ENCODE results near the gene PIGN. TPM values are rescaled to one million over a fixed set of nuclear protein-coding genes. Genes with fewer than 3 reads are reported as not detected.

Gene PIGN
- total RNA-seq, 4 donors from 2014 or later = 26.1 to 48.8 (median 34.6) TPM

- TF ChIP-seq, protein P1, sequence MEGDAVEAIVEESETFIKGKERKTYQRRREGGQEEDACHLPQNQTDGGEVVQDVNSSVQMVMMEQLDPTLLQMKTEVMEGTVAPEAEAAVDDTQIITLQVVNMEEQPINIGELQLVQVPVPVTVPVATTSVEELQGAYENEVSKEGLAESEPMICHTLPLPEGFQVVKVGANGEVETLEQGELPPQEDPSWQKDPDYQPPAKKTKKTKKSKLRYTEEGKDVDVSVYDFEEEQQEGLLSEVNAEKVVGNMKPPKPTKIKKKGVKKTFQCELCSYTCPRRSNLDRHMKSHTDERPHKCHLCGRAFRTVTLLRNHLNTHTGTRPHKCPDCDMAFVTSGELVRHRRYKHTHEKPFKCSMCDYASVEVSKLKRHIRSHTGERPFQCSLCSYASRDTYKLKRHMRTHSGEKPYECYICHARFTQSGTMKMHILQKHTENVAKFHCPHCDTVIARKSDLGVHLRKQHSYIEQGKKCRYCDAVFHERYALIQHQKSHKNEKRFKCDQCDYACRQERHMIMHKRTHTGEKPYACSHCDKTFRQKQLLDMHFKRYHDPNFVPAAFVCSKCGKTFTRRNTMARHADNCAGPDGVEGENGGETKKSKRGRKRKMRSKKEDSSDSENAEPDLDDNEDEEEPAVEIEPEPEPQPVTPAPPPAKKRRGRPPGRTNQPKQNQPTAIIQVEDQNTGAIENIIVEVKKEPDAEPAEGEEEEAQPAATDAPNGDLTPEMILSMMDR (IDR thresholded peaks at IDR 0.05) = no peak
- no peak for TF ChIP-seq POLR2A (IDR thresholded peaks at IDR 0.05)
- no peak overlapping the region for H3K4me3 ChIP-seq
- H3K27me3 ChIP-seq = no peaks in the 10 kb centered on the region
- no peaks in the 10 kb centered on the region for H3K4me1 ChIP-seq
- H3K36me3 ChIP-seq = peaks cover 0 to 61% (median 0%) of the 10 kb centered on the region in 3 donors
- H3K27ac ChIP-seq = no peak overlapping the region
- 78 to 90% methylated on average over 4 of the region's 4 CpGs for WGBS, 2 donors
- DNase-seq = no peak
- intact Hi-C loops (cut with DNase I) = no loop called here
- peaks cover 0 to 5% (median 0%) of the 10 kb centered on the region in 3 donors for H3K9me3 ChIP-seq
These were observed 89.2 kb downstream of the PIGN start for GRCh38 chr18:62097698-62098097.

GRCh38 chr18:62091487-62092120 lies 95.3 kb downstream of the PIGN start:
- no peaks in the 10 kb centered on the region for H3K27me3 ChIP-seq
- no peak overlapping the region for H3K4me3 ChIP-seq
- no peak for DNase-seq
- intact Hi-C loops (cut with DNase I) = no loop called here
- no peaks in the 10 kb centered on the region for H3K9me3 ChIP-seq
- WGBS, 2 donors = 85 to 88% methylated on average over 5 of the region's 5 CpGs
- H3K27ac ChIP-seq = no peak overlapping the region
- H3K36me3 ChIP-seq = peaks cover 0 to 40% (median 0%) of the 10 kb centered on the region in 3 donors
- TF ChIP-seq POLR2A (IDR thresholded peaks at IDR 0.05) = no peak
- TF ChIP-seq, protein P1 (IDR thresholded peaks at IDR 0.05) = no peak
- H3K4me1 ChIP-seq = no peaks in the 10 kb centered on the region

- intact Hi-C loops (cut with DNase I) = no loop called here
- no peak for DNase-seq
- peaks cover 0 to 57% (median 0%) of the 10 kb centered on the region in 3 donors for H3K36me3 ChIP-seq
- H3K4me3 ChIP-seq = no peak overlapping the region
- H3K9me3 ChIP-seq = no peaks in the 10 kb centered on the region
- no peaks in the 10 kb centered on the region for H3K4me1 ChIP-seq
- TF ChIP-seq, protein P1 (IDR thresholded peaks at IDR 0.05) = no peak
- TF ChIP-seq POLR2A (IDR thresholded peaks at IDR 0.05) = no peak
- no peak overlapping the region for H3K27ac ChIP-seq
- no peaks in the 10 kb centered on the region for H3K27me3 ChIP-seq
These were observed 97.7 kb downstream of the PIGN start for GRCh38 chr18:62089174-62089573.

- 82% methylated on average over 2 of the region's 2 CpGs for WGBS, 2 donors
- H3K9me3 ChIP-seq = no peaks in the 10 kb centered on the region
- no peaks in the 10 kb centered on the region for H3K4me1 ChIP-seq
- TF ChIP-seq, protein P1 (IDR thresholded peaks at IDR 0.05) = no peak
- TF ChIP-seq POLR2A (IDR thresholded peaks at IDR 0.05) = no peak
- intact Hi-C loops (cut with DNase I) = no loop called here
- no peak for DNase-seq
- H3K27me3 ChIP-seq = no peaks in the 10 kb centered on the region
- peaks cover 0 to 60% (median 0%) of the 10 kb centered on the region in 3 donors for H3K36me3 ChIP-seq
- H3K27ac ChIP-seq = no peak overlapping the region
- no peak overlapping the region for H3K4me3 ChIP-seq
These were observed 98.7 kb downstream of the PIGN start for GRCh38 chr18:62088156-62088555.

- 84 to 91% methylated on average over 5 of the region's 5 CpGs for WGBS, 2 donors
These were observed 101.1 kb downstream of the PIGN start for GRCh38 chr18:62085756-62086155.

More at GRCh38 chr18:62085756-62086155, 101.1 kb downstream of the PIGN start:
- intact Hi-C loops (cut with DNase I) = no loop called here
- Histone ChIP-seq H3K36me3 (peaks cover 0 to 53% (median 0%) of the 10 kb centered on the region in 3 donors), H3K27me3 (no peaks in the 10 kb centered on the region), H3K4me1 (no peaks in the 10 kb centered on the region), H3K4me3 (no peak overlapping the region), H3K27ac (no peak overlapping the region), H3K9me3 (no peaks in the 10 kb centered on the region)
- TF ChIP-seq, protein P1 (IDR thresholded peaks at IDR 0.05) = no peak
- TF ChIP-seq POLR2A (IDR thresholded peaks at IDR 0.05) = no peak
- no peak for DNase-seq

All from esophagus squamous epithelium (tissue), 5 donors.